ENCODE results near the gene PKP2.

PKP2 gene

GRCh38 chr12:32743264-32743663 lies 153.3 kb downstream of the PKP2 start:
- in situ Hi-C loops (cut with HindIII; ENCODE audit: low sequenced_read_pairs): no loop called here
- TF ChIP-seq, protein P1, sequence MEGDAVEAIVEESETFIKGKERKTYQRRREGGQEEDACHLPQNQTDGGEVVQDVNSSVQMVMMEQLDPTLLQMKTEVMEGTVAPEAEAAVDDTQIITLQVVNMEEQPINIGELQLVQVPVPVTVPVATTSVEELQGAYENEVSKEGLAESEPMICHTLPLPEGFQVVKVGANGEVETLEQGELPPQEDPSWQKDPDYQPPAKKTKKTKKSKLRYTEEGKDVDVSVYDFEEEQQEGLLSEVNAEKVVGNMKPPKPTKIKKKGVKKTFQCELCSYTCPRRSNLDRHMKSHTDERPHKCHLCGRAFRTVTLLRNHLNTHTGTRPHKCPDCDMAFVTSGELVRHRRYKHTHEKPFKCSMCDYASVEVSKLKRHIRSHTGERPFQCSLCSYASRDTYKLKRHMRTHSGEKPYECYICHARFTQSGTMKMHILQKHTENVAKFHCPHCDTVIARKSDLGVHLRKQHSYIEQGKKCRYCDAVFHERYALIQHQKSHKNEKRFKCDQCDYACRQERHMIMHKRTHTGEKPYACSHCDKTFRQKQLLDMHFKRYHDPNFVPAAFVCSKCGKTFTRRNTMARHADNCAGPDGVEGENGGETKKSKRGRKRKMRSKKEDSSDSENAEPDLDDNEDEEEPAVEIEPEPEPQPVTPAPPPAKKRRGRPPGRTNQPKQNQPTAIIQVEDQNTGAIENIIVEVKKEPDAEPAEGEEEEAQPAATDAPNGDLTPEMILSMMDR (IDR thresholded peaks at IDR 0.05; ENCODE audit: low read depth, low read length): no peak
- H3K4me3 ChIP-seq (ENCODE audit: low read depth, low read length): no peak overlapping the region
- no peak for DNase-seq (ENCODE audit: low read depth, low spot score)

DNA sequence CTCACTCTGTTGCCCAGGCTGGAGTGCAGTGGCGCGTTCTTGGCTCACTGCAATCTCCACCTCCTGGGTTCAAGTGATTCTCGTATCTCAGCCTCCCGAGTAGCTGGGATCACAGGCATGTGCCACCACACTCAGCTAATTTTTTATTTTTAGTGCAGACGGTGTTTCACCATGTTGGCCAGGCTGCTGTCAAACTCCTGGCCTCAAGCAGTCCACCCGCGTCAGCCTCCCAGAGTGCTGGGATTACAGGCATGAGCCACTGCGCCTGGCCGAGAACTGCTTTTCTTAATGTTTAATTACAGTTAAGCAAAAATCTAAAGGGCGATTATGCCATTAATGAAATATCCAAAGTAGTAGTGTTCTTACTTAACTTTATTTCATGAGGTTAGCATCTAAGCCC lies 154.4 kb downstream of the PKP2 start:
- no peak for DNase-seq (ENCODE audit: low read depth, low spot score)
- in situ Hi-C loops (cut with HindIII; ENCODE audit: low sequenced_read_pairs): no loop called here
- no peak overlapping the region for H3K4me3 ChIP-seq (ENCODE audit: low read depth, low read length)
- TF ChIP-seq, protein P1 (IDR thresholded peaks at IDR 0.05; ENCODE audit: low read depth, low read length): no peak

Data from astrocyte of the spinal cord (primary cell).